Kidney (tissue), 14 donors: ENCODE results near the gene TMEM131. TPM values are rescaled to one million over a fixed set of nuclear protein-coding genes. Genes with fewer than 3 reads are reported as not detected.
A peak's percentile ranks its signal among the peaks of the same experiment; 100 is the strongest.

Experiments used
- DNase-seq, 5 donors: peaks; one replicate each; pipeline ENCODE4 v3.0.0-alpha.2; 2013 to 2020
- FAIRE-seq: peaks from 2 replicates; lab custom pipeline; 2012; peaks lifted over from hg19 to GRCh38; lab: Jason Lieb, UNC
- H3K27ac ChIP-seq, 2 donors: one replicate each; pipeline ENCODE4 v1.7.0; 2013; ENCODE audit warnings: low read depth in 2 of 2, low read length in 2 of 2, inconsistent platforms in 1 of 2
- H3K27me3 ChIP-seq: one replicate; pipeline ENCODE4 v1.7.1; 2013; ENCODE audit warnings: low read length, inconsistent platforms; ENCODE audit not compliant: control insufficient read depth, insufficient read depth
- H3K36me3 ChIP-seq, 3 donors: one replicate each; pipeline versions ENCODE4 v1.7.0 to v1.7.1; 2013; ENCODE audit warnings: low read length in 3 of 3, control low read depth in 1 of 3, inconsistent platforms in 1 of 3; ENCODE audit not compliant: insufficient read depth in 3 of 3, control insufficient read depth in 2 of 3
- H3K4me1 ChIP-seq, 3 donors: one replicate each; pipeline versions ENCODE4 v1.7.0 to v1.7.1; 2013; ENCODE audit warnings: low read length in 3 of 3, inconsistent platforms in 1 of 3, low read depth in 1 of 3; ENCODE audit not compliant: control insufficient read depth in 2 of 3, insufficient read depth in 2 of 3
- H3K4me3 ChIP-seq, 3 donors: one replicate each; pipeline versions ENCODE4 v1.7.0 to v1.8.1; 2013; ENCODE audit warnings: low read length in 3 of 3, control low read depth in 1 of 3, inconsistent platforms in 1 of 3
- H3K9ac ChIP-seq, 3 donors: one replicate each; pipeline versions ENCODE4 v1.7.0 to v1.7.1; 2013; ENCODE audit warnings: low read length in 3 of 3, control low read depth in 1 of 3, inconsistent platforms in 1 of 3
- H3K9me3 ChIP-seq, 3 donors: one replicate each; pipeline versions ENCODE4 v1.7.0 to v1.7.1; 2013; ENCODE audit warnings: low read length in 3 of 3, control low read depth in 1 of 3, inconsistent platforms in 1 of 3; ENCODE audit not compliant: control insufficient read depth in 2 of 3, insufficient read depth in 1 of 3
- intact Hi-C: fragments of 100-400 bp; cut with DNase I; formaldehyde crosslinking; loops from one replicate; pipeline ENCODE4 v1.11.1; 2022
- polyA plus RNA-seq: library from polyadenylated mRNA; stranded (reverse); fragments of 350-450 nt; fragmentation: Illumina TruSeq; extraction: RNeasy Lipid Tissue Mini Kit (QIAGEN cat#74804); gene quantifications from one replicate; pipeline ENCODE4 v1.2.3, GENCODE V29; 2014; ENCODE audit warnings: low read depth, low replicate concordance; ENCODE audit not compliant: insufficient read depth
- total RNA-seq: library from RNA; stranded (reverse); fragmentation: NEBNext Ultra II Directional; extraction: Animal tissue kit (Norgen Biotek cat#: 25700); gene quantifications from one replicate; pipeline ENCODE4 v1.2.1, GENCODE V29; 2021
- TF ChIP-seq, protein P1 (sequence below): IDR thresholded peaks from 3 replicates; pipeline ENCODE4 v1.5.1; 2012; ENCODE audit warnings: mild to moderate bottlenecking, moderate library complexity, borderline replicate concordance; ENCODE audit not compliant: insufficient read depth; ENCODE audit errors: extremely low read depth
- donor health status: control.
- donor health status: control.
- donor health status: control.
- donor health status: control.
- donor health status: control.
- donor health status: DM: yes; HTN: yes; CAD: no.
- donor health status: Normal renal cell carcinoma (clear cell type).

Gene TMEM131
- total and polyA plus RNA-seq, 2 donors from 2014 or later = 8.0 to 38.4 TPM

DNA sequence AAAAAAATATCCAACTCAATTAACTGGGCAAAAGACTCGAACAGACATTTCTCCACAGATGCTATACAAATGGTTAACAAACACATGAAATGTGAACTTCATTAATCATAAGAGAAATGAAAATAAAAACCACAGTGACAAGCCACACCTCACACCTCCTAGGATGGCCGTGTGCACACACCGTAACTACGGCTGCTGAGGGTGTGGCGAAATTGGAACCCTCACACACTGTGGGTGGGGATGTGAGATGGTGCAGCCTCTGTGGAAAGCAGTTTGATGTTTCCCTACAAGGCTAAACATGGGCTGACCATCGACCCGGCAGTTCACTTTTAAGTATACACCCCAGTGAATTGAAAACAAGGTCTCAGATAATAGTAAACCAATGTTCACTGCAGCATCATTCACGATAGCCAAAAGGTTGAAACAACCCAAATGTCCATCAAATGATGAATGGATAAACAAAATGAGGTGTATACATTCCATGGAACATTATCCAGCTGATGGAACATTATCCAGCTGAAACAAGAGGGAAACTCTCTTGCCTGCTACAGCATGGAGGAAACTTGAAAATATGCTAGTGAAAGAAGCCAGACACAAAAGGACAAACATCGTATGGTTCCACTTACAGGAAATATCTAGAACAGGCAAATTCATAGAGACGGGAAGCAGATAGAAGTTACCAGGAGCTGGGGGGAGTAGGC, 250.1 kb downstream of the TMEM131 start:
- TF ChIP-seq, protein P1, sequence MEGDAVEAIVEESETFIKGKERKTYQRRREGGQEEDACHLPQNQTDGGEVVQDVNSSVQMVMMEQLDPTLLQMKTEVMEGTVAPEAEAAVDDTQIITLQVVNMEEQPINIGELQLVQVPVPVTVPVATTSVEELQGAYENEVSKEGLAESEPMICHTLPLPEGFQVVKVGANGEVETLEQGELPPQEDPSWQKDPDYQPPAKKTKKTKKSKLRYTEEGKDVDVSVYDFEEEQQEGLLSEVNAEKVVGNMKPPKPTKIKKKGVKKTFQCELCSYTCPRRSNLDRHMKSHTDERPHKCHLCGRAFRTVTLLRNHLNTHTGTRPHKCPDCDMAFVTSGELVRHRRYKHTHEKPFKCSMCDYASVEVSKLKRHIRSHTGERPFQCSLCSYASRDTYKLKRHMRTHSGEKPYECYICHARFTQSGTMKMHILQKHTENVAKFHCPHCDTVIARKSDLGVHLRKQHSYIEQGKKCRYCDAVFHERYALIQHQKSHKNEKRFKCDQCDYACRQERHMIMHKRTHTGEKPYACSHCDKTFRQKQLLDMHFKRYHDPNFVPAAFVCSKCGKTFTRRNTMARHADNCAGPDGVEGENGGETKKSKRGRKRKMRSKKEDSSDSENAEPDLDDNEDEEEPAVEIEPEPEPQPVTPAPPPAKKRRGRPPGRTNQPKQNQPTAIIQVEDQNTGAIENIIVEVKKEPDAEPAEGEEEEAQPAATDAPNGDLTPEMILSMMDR = no peak
- FAIRE-seq = no peak
- Histone ChIP-seq H3K9me3 (no peaks in the 10 kb centered on the region), H3K4me3 (no peak overlapping the region), H3K4me1 (peaks cover 0 to 4% (median 0%) of the 10 kb centered on the region in 3 donors), H3K36me3 (no peaks in the 10 kb centered on the region), H3K27me3 (no peaks in the 10 kb centered on the region), H3K9ac (no peak overlapping the region), H3K27ac (no peak overlapping the region)
- peak in 3 of 5 donors; percentile 25 to 43 (median 26) for DNase-seq
- intact Hi-C loops = no loop called here

DNA sequence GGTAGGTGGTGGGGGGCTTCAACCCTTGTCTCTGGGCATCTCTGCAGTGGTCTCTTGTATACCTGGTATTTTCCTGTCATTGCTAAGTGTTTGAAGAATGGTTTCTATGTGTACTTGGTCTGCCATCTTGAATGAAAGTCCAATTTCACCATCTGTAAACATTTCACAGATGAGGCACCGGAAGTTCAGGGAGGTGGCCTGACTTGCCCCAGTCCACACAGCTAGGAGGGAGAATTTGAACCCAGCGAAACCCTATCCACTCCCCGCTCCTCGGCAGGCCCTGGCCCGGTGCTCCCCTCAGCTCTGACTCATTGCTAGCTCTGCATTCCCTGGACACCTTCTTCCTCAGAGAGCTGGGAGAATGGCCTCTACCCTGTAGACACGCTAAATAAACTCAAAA, 251.8 kb downstream of the TMEM131 start:
- Histone ChIP-seq H3K4me1 (peaks cover 0 to 4% (median 0%) of the 10 kb centered on the region in 3 donors), H3K27me3 (no peaks in the 10 kb centered on the region), H3K9me3 (no peaks in the 10 kb centered on the region), H3K9ac (no peak overlapping the region), H3K4me3 (no peak overlapping the region), H3K36me3 (no peaks in the 10 kb centered on the region), H3K27ac (no peak overlapping the region)
- intact Hi-C loops = no loop called here
- DNase-seq (no peak), FAIRE-seq (no peak)
- TF ChIP-seq, protein P1 = no peak

DNA sequence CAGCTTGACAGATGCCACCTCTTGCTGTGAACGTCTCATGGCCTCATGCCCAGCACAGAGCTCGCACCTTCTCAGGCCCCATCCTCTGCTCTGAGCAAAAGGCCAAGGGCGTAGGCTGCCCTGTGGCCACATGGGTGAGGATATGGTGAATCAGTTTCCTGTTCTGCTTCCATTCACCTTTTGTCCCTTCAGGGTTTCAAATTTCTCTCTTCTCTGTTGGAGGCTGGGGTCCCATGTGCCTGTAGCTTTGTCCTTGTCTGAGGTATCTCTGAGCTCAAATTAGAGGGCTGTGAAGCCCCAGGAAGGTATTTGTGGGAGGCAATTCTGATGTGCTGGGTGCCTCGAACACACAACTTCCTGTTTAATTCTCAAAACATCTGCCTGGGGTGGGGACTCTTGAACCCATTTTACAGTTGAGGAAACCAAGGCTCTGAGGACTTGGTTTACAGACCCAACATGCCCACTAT, 253.3 kb downstream of the TMEM131 start:
- Histone ChIP-seq H3K27ac (no peak overlapping the region), H3K36me3 (no peaks in the 10 kb centered on the region), H3K4me1 (peaks cover 0 to 4% (median 0%) of the 10 kb centered on the region in 3 donors), H3K27me3 (no peaks in the 10 kb centered on the region), H3K9me3 (no peaks in the 10 kb centered on the region), H3K9ac (no peak overlapping the region), H3K4me3 (no peak overlapping the region)
- no peak for FAIRE-seq
- DNase-seq = no peak
- intact Hi-C loops = no loop called here
- TF ChIP-seq, protein P1 = no peak
